NCI-H1105 treated with DMSO at 0.1 percent for 48 hours (cell line): Measurements from ENCODE around the gene MSI1.
A peak's percentile ranks its signal among the peaks of the same experiment; 100 is the strongest.
"Not testable (repeated sequence)": the region's sequence is repeated elsewhere in the genome, so short reads cannot be mapped to it uniquely, and the experiment has no call there.

Experiments used
- DNase-seq: peaks from one replicate; lab custom pipeline; 2025; lab: John Stamatoyannopoulos, UW

The MSI1 gene

GRCh38 chr12:120357104-120357503, 11.9 kb downstream of the MSI1 start:
- DNase-seq: no peak

GRCh38 chr12:120356567-120357030, 12.4 kb downstream of the MSI1 start:
- DNase-seq: peak; percentile 56

- DNase-seq: no peak
These were observed 15.2 kb downstream of the MSI1 start for GRCh38 chr12:120353556-120354317.

GRCh38 chr12:120353136-120353535, 15.8 kb downstream of the MSI1 start:
- DNase-seq: no peak

- DNase-seq: no peak
These were observed 16.8 kb downstream of the MSI1 start for GRCh38 chr12:120352117-120352516.

GRCh38 chr12:120350576-120351350, 18.2 kb downstream of the MSI1 start:
- no peak for DNase-seq

GRCh38 chr12:120347766-120348165, 21.2 kb downstream of the MSI1 start:
- DNase-seq: no peak

GRCh38 chr12:120346681-120347080, 22.3 kb downstream of the MSI1 start:
- DNase-seq: no peak

GRCh38 chr12:120346031-120346430, 22.9 kb downstream of the MSI1 start:
- no peak for DNase-seq

GRCh38 chr12:120343692-120344091, 25.3 kb downstream of the MSI1 start:
- no peak for DNase-seq

GRCh38 chr12:120343039-120343537, 25.9 kb downstream of the MSI1 start:
- no peak for DNase-seq

GRCh38 chr12:120342175-120343038, 26.6 kb downstream of the MSI1 start:
- no peak for DNase-seq

GRCh38 chr12:120339256-120339655, 29.7 kb downstream of the MSI1 start:
- no peak for DNase-seq

GRCh38 chr12:120337730-120338129, 31.2 kb downstream of the MSI1 start:
- DNase-seq: no peak

- not testable (repeated sequence) for DNase-seq
These were observed 32.6 kb downstream of the MSI1 start for GRCh38 chr12:120336392-120336791.

GRCh38 chr12:120335447-120335846, 33.5 kb downstream of the MSI1 start:
- DNase-seq: peak; percentile 47

- no peak for DNase-seq
These were observed 36.4 kb downstream of the MSI1 start for GRCh38 chr12:120332523-120332922.

- DNase-seq: no peak
These were observed 36.9 kb downstream of the MSI1 start for GRCh38 chr12:120332041-120332440.

GRCh38 chr12:120331390-120331789, 37.6 kb downstream of the MSI1 start:
- DNase-seq: no peak

GRCh38 chr12:120328228-120328627, 40.7 kb downstream of the MSI1 start:
- DNase-seq: no peak

- no peak for DNase-seq
These were observed 41.4 kb downstream of the MSI1 start, which contains the start of gene PLA2G1B for GRCh38 chr12:120327593-120327992. PLA2G1B (minus strand) TSS chr12:120327779; CDS start chr12:120327753, 26 bp downstream.

- DNase-seq: no peak
These were observed 44.0 kb downstream of the MSI1 start for GRCh38 chr12:120324841-120325417.
